ENCODE measurements around the gene CARD9. TPM values are rescaled to one million over a fixed set of nuclear protein-coding genes. Genes with fewer than 3 reads are reported as not detected.

Gene CARD9
- total and polyA plus RNA-seq, 8 donors, result 0.92 to 8.2 (median 1.3) TPM; not detected in 1

DNA sequence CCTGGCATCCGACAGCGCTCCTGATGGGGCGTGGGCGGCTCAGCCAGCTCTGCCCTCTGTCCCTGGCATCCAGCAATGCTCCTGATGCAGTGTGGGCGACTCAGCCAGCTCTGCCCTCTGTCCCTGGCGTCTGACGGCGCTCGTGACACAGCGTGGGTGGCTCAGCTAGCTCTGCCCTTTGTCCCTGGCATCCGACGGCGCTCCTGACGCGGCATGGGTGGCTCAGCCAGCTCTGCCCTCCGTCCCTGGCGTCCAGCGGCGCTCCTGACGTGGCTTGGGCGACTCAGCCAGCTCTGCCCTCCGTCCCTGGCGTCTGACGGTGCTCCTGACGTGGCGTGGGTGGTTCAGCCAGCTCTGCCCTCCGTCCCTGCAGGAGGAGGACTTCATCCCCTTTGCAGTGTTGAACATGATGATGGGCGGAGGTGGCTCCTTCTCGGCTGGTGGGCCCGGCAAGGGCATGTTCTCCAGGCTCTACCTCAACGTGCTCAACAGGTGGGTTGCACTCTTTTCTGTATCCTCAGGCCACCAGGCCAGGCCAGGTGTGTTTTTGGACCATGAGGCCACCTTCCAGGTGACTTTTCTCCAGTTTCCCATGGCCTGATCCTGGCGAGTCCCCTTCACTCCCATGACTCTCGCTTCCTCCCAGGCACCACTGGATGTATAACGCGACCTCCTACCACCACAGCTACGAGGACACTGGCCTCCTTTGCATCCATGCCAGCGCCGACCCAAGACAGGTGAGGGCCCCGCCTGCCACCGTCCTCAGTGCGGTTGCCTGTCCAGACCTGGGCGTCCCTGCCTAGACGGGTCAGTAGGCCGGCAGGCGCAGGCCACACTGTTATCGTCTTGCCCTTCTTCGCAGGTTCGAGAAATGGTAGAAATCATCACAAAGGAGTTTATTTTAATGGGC, 45.0 kb upstream of the CARD9 start:
- H3K27me3 ChIP-seq, result no peaks in the 10 kb centered on the region
- 89 to 93% (median 93%) methylated on average over 28 to 48 of the region's 48 CpGs for WGBS, 5 donors
- no peaks in the 10 kb centered on the region for H3K9me3 ChIP-seq
- H3K4me1 ChIP-seq, result no peaks in the 10 kb centered on the region
- no peak overlapping the region for H3K4me3 ChIP-seq
- H3K36me3 ChIP-seq, result peaks cover 93 to 100% (median 100%) of the 10 kb centered on the region in 4 donors
- intact Hi-C loops (cut with DNase I; ENCODE audit: low total_unique reads), result no loop called here
- no peak overlapping the region for H3K27ac ChIP-seq
- no peak for TF ChIP-seq POLR2AphosphoS5 (IDR thresholded peaks at IDR 0.05)
- TF ChIP-seq POLR2A (IDR thresholded peaks at IDR 0.05), result no peak
- TF ChIP-seq EP300 (IDR thresholded peaks at IDR 0.05), result no peak
- TF ChIP-seq, protein P1, sequence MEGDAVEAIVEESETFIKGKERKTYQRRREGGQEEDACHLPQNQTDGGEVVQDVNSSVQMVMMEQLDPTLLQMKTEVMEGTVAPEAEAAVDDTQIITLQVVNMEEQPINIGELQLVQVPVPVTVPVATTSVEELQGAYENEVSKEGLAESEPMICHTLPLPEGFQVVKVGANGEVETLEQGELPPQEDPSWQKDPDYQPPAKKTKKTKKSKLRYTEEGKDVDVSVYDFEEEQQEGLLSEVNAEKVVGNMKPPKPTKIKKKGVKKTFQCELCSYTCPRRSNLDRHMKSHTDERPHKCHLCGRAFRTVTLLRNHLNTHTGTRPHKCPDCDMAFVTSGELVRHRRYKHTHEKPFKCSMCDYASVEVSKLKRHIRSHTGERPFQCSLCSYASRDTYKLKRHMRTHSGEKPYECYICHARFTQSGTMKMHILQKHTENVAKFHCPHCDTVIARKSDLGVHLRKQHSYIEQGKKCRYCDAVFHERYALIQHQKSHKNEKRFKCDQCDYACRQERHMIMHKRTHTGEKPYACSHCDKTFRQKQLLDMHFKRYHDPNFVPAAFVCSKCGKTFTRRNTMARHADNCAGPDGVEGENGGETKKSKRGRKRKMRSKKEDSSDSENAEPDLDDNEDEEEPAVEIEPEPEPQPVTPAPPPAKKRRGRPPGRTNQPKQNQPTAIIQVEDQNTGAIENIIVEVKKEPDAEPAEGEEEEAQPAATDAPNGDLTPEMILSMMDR (IDR thresholded peaks at IDR 0.05), result no peak
- no peak for DNase-seq

DNA sequence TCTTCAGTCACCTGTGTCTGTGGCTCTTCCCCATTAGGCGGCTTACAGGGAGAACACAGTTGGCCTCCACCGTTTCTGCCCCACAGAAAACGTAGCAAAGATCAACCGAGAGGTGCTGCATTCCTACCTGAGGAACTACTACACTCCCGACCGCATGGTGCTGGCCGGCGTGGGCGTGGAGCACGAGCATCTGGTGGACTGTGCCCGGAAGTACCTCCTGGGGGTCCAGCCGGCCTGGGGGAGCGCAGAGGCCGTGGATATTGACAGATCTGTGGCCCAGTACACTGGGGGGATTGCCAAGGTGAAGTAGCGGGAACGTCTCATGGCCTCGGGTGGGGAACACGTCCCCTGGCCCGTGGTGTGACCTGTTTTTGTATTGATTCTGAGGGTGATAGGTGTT, 43.4 kb upstream of the CARD9 start:
- no peak overlapping the region for H3K27ac ChIP-seq
- 89 to 92% (median 92%) methylated on average over 19 of the region's 19 CpGs for WGBS, 5 donors
- no peaks in the 10 kb centered on the region for H3K27me3 ChIP-seq
- H3K4me3 ChIP-seq, result no peak overlapping the region
- H3K9me3 ChIP-seq, result no peaks in the 10 kb centered on the region
- no peak for DNase-seq
- intact Hi-C loops (cut with DNase I; ENCODE audit: low total_unique reads), result no loop called here
- H3K4me1 ChIP-seq, result peaks cover under 1 to 5% (median 3%) of the 10 kb centered on the region in 4 donors
- TF ChIP-seq POLR2A (IDR thresholded peaks at IDR 0.05) (no peak), POLR2AphosphoS5 (IDR thresholded peaks at IDR 0.05) (no peak), EP300 (IDR thresholded peaks at IDR 0.05) (no peak)
- TF ChIP-seq, protein P1 (IDR thresholded peaks at IDR 0.05), result no peak
- H3K36me3 ChIP-seq, result peaks cover 85 to 100% (median 97%) of the 10 kb centered on the region in 4 donors

DNA sequence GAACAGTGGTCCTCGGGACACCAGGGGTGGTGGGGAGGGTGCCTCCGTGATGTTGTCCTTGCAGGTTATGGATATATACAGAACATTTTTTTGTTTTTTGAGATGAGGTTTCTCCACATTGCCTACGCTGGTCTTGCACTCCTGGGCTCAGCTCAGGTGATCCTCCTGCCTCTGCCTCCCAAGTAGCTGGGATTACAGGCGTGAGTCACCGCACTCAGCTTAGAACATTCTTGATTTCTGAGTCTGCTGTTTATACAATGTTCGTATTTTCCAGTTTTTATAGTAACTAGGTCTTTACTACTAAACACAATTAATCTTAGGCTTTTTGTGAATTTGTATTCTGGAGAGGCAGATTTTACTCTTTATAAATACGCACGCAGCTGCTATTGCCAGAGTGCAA, 43.0 kb upstream of the CARD9 start:
- intact Hi-C loops (cut with DNase I; ENCODE audit: low total_unique reads), result no loop called here
- H3K4me3 ChIP-seq, result no peak overlapping the region
- peaks cover 5 to 10% (median 8%) of the 10 kb centered on the region in 4 donors for H3K4me1 ChIP-seq
- TF ChIP-seq POLR2A (IDR thresholded peaks at IDR 0.05) (no peak), POLR2AphosphoS5 (IDR thresholded peaks at IDR 0.05) (no peak)
- TF ChIP-seq, protein P1 (IDR thresholded peaks at IDR 0.05), result no peak
- WGBS, 5 donors, result 92 to 96% (median 95%) methylated on average over 8 of the region's 8 CpGs
- H3K36me3 ChIP-seq, result peaks cover 81 to 96% (median 93%) of the 10 kb centered on the region in 4 donors
- DNase-seq, result no peak
- no peak overlapping the region for H3K27ac ChIP-seq
- no peaks in the 10 kb centered on the region for H3K9me3 ChIP-seq
- no peaks in the 10 kb centered on the region for H3K27me3 ChIP-seq

- WGBS, 5 donors, result 68 to 77% (median 73%) methylated on average over 9 of the region's 9 CpGs
- H3K4me3 ChIP-seq, result no peak overlapping the region
- TF ChIP-seq POLR2A (IDR thresholded peaks at IDR 0.05) (no peak), EP300 (IDR thresholded peaks at IDR 0.05) (no peak), POLR2AphosphoS5 (IDR thresholded peaks at IDR 0.05) (no peak)
- TF ChIP-seq, protein P1 (IDR thresholded peaks at IDR 0.05), result no peak
- H3K4me1 ChIP-seq, result peaks cover 22 to 34% (median 30%) of the 10 kb centered on the region in 4 donors
- H3K27ac ChIP-seq, result no peak overlapping the region
- intact Hi-C loops (cut with DNase I; ENCODE audit: low total_unique reads), result no loop called here
- H3K36me3 ChIP-seq, result peaks cover 50 to 61% (median 59%) of the 10 kb centered on the region in 4 donors
- H3K9me3 ChIP-seq, result no peaks in the 10 kb centered on the region
- H3K27me3 ChIP-seq, result no peaks in the 10 kb centered on the region
- peak in 1 of 2 donors; percentile 34 for DNase-seq
Observed at GRCh38 chr9:136412962-136413361, 39.5 kb upstream of the CARD9 start.

All from stomach (tissue), 9 donors.